DOHH2 (cell line): ENCODE data around the gene SELP.

Experiments used
- CTCF ChIP-seq: fragments of 200-600 bp; sonication (generic); IDR thresholded peaks from one replicate; pipeline ENCODE4 v1.5.1; 2014; ENCODE audit warnings: antibody characterized with exemption, mild to moderate bottlenecking, low read depth, low read length; ENCODE audit not compliant: poor library complexity, severe bottlenecking
- EZH2phosphoT487 ChIP-seq: fragments of 200-600 bp; sonication (generic); IDR thresholded peaks from 2 replicates; pipeline ENCODE4 v1.6.1; 2017; ENCODE audit warnings: borderline replicate concordance, mild to moderate bottlenecking, antibody characterized with exemption, low read length, moderate library complexity, mixed read lengths

GRCh38 chr1:169563019-169563615 lies 66.8 kb downstream of the SELP start:
- TF ChIP-seq CTCF, result no peak
- no peak for TF ChIP-seq EZH2phosphoT487
